Measurements from ENCODE around the gene MSMP.

The MSMP gene

DNA sequence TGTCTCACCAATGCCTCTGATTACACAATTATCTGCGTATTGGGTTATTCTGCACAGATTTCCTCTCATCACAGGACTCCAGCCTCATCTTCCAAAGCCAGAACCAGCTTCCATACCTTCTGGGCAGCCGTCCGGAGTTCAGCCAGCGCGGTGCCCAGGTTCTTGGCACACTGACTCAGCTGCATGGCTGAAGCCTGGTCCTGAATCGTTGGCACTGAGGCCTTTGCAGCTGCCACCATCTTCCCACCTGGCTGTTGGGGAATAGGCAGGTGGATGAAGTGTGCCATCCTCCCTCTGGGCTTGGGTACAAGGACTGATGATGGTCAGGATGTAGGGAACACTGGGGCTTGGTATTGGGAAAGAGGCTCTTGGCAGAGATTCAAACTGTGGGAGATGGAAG, 40.0 kb downstream of the MSMP start:
- Histone ChIP-seq H3K9ac (ENCODE audit: low read depth, low read length) (no peak overlapping the region), H3K4me1 (ENCODE audit: insufficient read depth, low read length) (peaks cover 3% of the 10 kb centered on the region; the same call in 1 of the 2 replicates), H3K36me3 (ENCODE audit: insufficient read depth, low read length) (peaks cover 44% of the 10 kb centered on the region), H3K9me3 (ENCODE audit: control insufficient read depth, insufficient read depth, low read length) (no peaks in the 10 kb centered on the region)

- H3K36me3 ChIP-seq (ENCODE audit: insufficient read depth, low read length) = peaks cover 45% of the 10 kb centered on the region
Observed at GRCh38 chr9:35713578-35713977, 40.5 kb downstream of the MSMP start.

DNA sequence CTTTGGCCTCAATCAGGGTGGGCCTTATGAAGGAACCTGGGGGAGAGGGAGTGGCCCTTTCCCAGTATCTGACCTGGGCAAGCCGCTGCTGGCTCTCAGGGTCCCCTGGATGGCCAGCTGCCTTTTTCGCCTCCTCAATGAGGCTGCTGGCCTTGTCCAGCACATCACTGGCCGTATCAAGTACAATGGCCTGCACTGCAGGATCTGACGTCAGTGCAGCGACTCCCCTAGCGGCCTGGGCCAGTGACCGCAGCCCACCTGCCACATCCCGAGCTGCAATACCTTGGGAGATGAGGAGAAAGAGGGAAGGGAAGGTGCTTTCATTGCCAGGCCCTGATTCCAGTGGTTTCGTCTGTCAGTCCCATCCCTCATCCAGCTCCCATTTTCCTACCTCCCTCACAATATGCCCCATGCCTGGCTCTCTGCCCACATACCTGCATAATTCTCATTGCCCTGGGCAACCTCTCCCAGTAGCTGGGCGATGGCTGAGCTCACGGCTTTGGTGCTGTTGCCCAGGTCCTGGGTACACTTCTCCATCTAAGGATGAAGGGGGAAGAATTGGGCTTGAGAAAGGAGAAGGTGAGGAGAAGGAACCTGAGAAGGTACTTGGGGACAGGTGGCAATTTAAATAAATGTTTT, 41.2 kb downstream of the MSMP start:
- H3K9me3 ChIP-seq (ENCODE audit: control insufficient read depth, insufficient read depth, low read length) = no peaks in the 10 kb centered on the region

More at GRCh38 chr9:35713578-35713977, 40.5 kb downstream of the MSMP start:
- H3K9ac ChIP-seq (ENCODE audit: low read depth, low read length) = no peak overlapping the region
- no peaks in the 10 kb centered on the region for H3K9me3 ChIP-seq (ENCODE audit: control insufficient read depth, insufficient read depth, low read length)
- H3K4me1 ChIP-seq (ENCODE audit: insufficient read depth, low read length) = peaks cover 3% of the 10 kb centered on the region; the same call in 1 of the 2 replicates

DNA sequence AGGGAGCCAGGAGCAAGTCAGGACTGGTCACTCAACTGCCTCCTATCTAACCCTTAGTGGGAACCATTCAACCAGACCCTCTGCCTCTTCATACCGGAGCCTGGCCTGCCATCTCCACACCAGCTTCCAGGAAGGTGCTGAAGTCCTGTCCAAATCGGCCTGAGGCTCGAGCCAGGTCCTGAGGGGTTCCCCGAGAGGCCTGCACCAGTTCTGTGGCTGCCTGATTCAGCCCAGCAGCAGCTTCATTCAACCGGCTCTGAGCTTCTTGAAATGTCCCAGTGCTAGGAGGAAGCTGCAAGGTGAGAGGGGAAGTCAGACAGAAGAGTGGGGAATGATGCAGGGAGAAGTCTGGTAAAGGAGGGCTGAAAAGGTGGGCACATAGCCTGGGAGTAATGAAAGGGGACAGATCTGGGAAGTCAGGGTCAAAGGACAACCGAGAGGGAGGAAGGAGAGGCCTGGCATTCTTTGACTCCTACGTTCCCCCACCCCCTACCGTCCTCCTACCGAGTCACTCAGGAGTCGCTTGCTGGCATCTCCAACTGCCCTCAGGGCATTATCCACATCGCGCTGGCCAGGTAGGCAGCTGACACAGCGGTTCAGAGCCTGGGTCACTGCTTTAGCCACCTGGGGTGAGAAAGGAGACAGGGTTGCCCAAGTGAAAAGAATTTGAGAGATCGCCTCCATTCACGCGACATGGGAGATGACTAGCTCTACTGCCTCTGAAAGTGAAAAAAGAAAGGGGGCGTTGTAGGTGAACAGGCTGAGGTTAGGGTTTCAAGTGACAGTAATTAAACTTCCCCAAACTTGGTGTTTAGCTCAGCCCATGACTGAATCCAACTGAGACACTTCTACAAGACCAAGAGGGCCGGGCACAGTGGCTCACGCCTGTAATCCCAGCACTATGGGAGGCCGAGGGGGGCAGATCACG, 42.3 kb downstream of the MSMP start:
- Histone ChIP-seq H3K9me3 (ENCODE audit: control insufficient read depth, insufficient read depth, low read length) (no peaks in the 10 kb centered on the region), H3K9ac (ENCODE audit: low read depth, low read length) (no peak overlapping the region), H3K36me3 (ENCODE audit: insufficient read depth, low read length) (peaks cover 45% of the 10 kb centered on the region), H3K4me1 (ENCODE audit: insufficient read depth, low read length) (peaks cover 3% of the 10 kb centered on the region; the same call in 1 of the 2 replicates)

More for the DNA sequence above, 41.2 kb downstream of the MSMP start:
- H3K36me3 ChIP-seq (ENCODE audit: insufficient read depth, low read length) = peaks cover 44% of the 10 kb centered on the region
- H3K9ac ChIP-seq (ENCODE audit: low read depth, low read length) = no peak overlapping the region
- peaks cover 3% of the 10 kb centered on the region; the same call in 1 of the 2 replicates for H3K4me1 ChIP-seq (ENCODE audit: insufficient read depth, low read length)

DNA sequence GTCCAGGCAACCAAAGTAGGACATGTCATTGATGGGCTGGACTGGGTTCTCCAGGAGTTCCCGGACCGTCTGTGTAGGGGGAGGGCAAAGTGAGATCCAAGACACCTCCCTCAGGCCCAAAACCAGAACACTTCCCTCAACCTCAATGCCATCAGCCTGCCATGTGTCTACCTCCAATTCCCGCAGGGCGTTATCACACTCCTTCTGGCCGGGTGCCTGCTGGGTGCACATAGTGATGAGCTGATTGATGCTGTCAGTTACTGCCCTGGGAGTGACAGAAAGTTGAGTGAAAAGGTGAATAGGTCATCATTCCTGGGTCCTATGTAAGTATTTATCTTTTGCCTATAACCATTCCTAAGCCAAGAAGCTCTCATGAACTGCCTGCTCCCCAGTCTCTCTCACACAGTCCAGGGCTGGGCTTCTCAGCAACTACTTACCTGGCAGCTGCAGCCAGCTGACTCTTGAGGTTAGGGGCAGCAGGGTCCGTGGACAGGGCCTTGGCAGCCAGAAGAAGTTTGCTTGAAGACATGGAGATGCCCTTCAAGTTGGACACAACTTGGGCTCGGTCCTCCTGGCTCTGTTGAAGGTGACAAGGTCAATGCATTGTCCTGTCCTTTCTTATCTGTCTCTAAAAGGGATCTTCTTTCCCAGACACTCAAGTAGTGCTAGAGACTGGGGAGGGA, 43.1 kb downstream of the MSMP start:
- Histone ChIP-seq H3K9ac (ENCODE audit: low read depth, low read length) (no peak overlapping the region), H3K4me1 (ENCODE audit: insufficient read depth, low read length) (peaks cover 3% of the 10 kb centered on the region; the same call in 1 of the 2 replicates), H3K9me3 (ENCODE audit: control insufficient read depth, insufficient read depth, low read length) (no peaks in the 10 kb centered on the region), H3K36me3 (ENCODE audit: insufficient read depth, low read length) (peaks cover 49% of the 10 kb centered on the region)

DNA sequence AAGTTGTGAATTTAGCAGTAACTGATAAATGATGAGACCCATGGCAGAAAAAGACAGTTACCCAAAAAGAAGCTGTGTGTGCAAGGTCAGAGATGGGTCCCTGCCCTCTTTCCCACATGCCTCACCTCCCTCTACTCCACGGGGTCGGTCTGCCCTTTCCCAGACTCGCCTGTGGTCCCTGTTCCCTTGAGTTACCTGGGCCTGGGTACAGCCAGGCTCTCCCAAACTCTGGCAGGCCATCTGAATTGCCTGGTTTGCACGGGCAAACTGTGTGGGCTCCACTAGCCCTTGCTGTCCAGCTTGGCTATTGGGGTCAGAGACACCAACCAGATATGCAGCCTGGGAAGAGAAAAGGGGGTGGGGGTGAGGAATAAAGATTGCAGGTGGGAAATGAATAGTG, 45.9 kb downstream of the MSMP start:
- no peaks in the 10 kb centered on the region for H3K4me1 ChIP-seq (ENCODE audit: insufficient read depth, low read length)

DNA sequence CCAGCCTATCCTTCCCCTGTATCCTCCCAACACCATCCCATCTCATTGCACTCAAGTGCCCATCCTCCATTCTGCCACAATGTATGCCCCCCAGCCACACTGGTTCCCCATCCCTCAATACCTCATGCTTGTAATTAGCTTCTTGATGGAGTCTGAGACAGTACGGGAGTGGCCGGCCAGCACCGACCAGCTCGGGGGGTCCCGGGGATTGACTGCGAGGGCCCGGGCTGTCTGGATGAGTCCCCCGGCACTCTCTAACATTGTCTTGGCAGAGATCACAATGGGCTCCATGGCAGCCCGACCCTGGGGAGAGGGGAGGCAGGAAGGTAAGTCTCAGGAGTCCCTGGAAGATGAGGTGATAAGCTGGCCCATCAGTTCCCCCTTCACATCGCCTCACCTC, 47.1 kb downstream of the MSMP start:
- Histone ChIP-seq H3K36me3 (ENCODE audit: insufficient read depth, low read length) (peaks cover 56% of the 10 kb centered on the region), H3K4me1 (ENCODE audit: insufficient read depth, low read length) (no peaks in the 10 kb centered on the region), H3K9ac (ENCODE audit: low read depth, low read length) (no peak overlapping the region), H3K9me3 (ENCODE audit: control insufficient read depth, insufficient read depth, low read length) (no peaks in the 10 kb centered on the region)

More for the DNA sequence above, 45.9 kb downstream of the MSMP start:
- Histone ChIP-seq H3K9me3 (ENCODE audit: control insufficient read depth, insufficient read depth, low read length) (no peaks in the 10 kb centered on the region), H3K36me3 (ENCODE audit: insufficient read depth, low read length) (peaks cover 53% of the 10 kb centered on the region), H3K9ac (ENCODE audit: low read depth, low read length) (no peak overlapping the region)

- Histone ChIP-seq H3K4me1 (ENCODE audit: insufficient read depth, low read length) (no peaks in the 10 kb centered on the region), H3K9me3 (ENCODE audit: control insufficient read depth, insufficient read depth, low read length) (no peaks in the 10 kb centered on the region), H3K36me3 (ENCODE audit: insufficient read depth, low read length) (peaks cover 60% of the 10 kb centered on the region), H3K9ac (ENCODE audit: low read depth, low read length) (no peak overlapping the region)
Observed at GRCh38 chr9:35705836-35706430, 48.1 kb downstream of the MSMP start.

DNA sequence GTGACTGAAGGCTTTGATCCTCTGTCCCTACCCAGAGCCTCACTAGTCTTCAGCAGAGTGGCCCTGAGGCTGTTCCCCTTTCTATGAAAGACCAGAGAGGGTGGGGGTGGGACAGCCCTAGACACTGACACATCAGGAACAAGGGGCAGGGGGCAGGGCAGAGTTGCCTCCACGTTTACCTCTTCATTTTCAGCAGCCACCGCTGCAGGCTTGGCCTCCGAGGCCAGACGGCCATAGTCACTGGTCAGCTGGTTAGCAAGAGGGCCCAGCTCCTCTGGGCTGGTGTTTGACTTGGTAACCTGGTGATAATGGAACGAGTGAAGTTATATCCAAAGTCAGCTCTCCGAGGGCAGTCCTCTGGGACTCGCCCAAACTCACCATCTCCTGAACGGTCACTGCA, 48.7 kb downstream of the MSMP start:
- H3K9ac ChIP-seq (ENCODE audit: low read depth, low read length) = no peak overlapping the region
- H3K36me3 ChIP-seq (ENCODE audit: insufficient read depth, low read length) = peaks cover 61% of the 10 kb centered on the region
- no peaks in the 10 kb centered on the region for H3K4me1 ChIP-seq (ENCODE audit: insufficient read depth, low read length)
- H3K9me3 ChIP-seq (ENCODE audit: control insufficient read depth, insufficient read depth, low read length) = no peaks in the 10 kb centered on the region

GRCh38 chr9:35703906-35704672, 50.0 kb downstream of the MSMP start:
- H3K9ac ChIP-seq (ENCODE audit: low read depth, low read length) = no peak overlapping the region
- H3K4me1 ChIP-seq (ENCODE audit: insufficient read depth, low read length) = no peaks in the 10 kb centered on the region
- peaks cover 64% of the 10 kb centered on the region for H3K36me3 ChIP-seq (ENCODE audit: insufficient read depth, low read length)
- no peaks in the 10 kb centered on the region for H3K9me3 ChIP-seq (ENCODE audit: control insufficient read depth, insufficient read depth, low read length)
